DOHH2 (cell line): ENCODE data around the gene EIPR1.

Experiments used
- EZH2phosphoT487 ChIP-seq: fragments of 200-600 bp; sonication (generic); IDR thresholded peaks from 2 replicates; pipeline ENCODE4 v1.6.1; 2017; ENCODE audit warnings: borderline replicate concordance, mild to moderate bottlenecking, antibody characterized with exemption, low read length, moderate library complexity, mixed read lengths
- TF ChIP-seq, protein P1 (sequence below): fragments of 200-600 bp; sonication (generic); IDR thresholded peaks from one replicate; pipeline ENCODE4 v1.5.1; 2014; ENCODE audit warnings: antibody characterized with exemption, mild to moderate bottlenecking, low read depth, low read length; ENCODE audit not compliant: poor library complexity, severe bottlenecking

DNA sequence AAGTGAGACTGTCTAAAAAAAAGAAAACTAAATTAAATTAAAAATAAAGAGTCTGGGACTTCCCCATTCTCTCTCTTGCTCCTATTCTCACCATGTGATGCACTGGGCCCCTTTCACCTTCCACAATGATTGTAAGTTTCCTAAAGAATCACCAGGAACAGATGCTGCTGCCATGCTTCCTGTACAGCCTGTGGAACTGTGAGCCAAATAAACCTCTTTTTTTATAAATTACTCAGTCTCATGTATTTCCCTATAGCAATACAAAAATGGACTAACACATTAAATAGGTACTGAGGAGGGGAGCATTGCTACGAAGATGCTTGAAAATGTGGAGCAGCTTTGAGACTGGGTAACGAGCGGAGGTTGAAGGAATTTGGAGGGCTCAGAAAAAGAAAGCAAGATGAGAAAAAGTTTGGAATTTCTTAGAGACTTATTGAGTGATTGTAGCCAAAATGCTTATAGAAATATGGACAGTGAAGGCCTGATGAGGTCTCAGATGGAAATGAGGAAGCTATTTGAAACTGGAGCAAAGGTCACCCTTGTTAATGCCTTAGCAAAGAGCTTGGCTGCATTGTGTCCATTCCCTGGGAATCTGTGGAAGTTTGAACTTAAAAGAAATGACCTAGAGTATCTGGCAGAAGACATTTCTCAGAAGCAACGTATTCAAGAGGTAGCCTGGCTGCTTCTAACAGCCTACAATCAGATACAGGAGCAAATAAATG is 128.7 kb downstream of the EIPR1 start:
- TF ChIP-seq, protein P1, sequence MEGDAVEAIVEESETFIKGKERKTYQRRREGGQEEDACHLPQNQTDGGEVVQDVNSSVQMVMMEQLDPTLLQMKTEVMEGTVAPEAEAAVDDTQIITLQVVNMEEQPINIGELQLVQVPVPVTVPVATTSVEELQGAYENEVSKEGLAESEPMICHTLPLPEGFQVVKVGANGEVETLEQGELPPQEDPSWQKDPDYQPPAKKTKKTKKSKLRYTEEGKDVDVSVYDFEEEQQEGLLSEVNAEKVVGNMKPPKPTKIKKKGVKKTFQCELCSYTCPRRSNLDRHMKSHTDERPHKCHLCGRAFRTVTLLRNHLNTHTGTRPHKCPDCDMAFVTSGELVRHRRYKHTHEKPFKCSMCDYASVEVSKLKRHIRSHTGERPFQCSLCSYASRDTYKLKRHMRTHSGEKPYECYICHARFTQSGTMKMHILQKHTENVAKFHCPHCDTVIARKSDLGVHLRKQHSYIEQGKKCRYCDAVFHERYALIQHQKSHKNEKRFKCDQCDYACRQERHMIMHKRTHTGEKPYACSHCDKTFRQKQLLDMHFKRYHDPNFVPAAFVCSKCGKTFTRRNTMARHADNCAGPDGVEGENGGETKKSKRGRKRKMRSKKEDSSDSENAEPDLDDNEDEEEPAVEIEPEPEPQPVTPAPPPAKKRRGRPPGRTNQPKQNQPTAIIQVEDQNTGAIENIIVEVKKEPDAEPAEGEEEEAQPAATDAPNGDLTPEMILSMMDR, result no peak
- TF ChIP-seq EZH2phosphoT487, result no peak
